Activated CD4-positive, CD25-positive, alpha-beta regulatory T cell (primary cell): ENCODE data around the gene BIVM.
"Not testable (repeated sequence)": the region's sequence is repeated elsewhere in the genome, so short reads cannot be mapped to it uniquely, and the experiment has no call there.

Experiments used
- DNase-seq, 4 experiments: peaks; one replicate each; lab custom pipeline; 2025; lab: John Stamatoyannopoulos, UW

Gene BIVM, protein sequence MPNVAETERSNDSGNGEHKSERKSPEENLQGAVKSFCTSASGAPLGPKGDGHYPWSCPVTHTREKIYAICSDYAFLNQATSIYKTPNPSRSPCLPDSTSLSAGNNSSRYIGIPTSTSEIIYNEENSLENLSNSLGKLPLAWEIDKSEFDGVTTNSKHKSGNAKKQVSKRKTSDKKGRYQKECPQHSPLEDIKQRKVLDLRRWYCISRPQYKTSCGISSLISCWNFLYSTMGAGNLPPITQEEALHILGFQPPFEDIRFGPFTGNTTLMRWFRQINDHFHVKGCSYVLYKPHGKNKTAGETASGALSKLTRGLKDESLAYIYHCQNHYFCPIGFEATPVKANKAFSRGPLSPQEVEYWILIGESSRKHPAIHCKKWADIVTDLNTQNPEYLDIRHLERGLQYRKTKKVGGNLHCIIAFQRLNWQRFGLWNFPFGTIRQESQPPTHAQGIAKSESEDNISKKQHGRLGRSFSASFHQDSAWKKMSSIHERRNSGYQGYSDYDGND

DNA sequence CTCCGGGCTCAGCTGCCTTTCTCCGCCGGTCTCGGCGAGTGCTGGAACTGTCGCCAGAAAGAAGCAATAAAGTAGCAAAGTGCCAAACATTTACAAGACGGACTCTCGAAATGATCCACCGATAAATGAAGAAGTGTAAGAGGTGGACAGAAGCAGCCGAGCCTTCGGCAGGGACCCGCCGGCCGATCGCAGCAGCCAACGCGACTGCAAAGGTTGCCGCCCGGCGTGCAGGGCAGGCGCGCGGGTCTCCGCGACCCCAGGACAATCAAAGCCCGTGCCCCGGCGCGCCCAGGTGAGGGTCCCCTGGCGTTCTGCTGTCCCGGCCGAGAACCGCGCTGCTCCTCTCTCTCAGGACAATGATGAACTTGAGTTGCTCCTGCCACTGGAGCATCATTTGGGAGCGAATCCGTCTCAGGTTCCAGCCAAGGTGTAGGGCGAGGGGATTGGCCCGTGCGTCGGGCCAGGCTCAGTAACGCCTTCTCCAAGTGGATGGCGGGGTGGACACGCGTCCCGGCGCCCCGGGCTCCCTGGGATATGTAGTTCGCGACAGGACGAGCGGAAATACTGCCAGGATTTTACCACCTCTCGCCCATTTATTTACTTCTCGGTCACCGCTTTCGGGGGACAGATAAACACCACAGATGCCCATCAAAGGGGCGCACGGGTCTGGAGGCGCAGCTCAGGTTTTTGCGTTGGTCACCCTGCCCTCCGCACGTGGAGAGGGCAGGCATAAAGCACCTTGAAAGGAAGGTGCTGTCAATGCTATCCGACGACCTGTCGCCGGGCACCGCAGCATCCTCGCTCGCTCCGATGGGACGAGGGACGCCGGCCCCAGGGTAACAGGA, at the start of gene BIVM, which contains the start of gene POGLUT2:
Gene BIVM (plus strand): TSS at position 539 of the 845 bp plus-strand sequence. CDS start 8,149 bp downstream, outside the sequence.
Gene POGLUT2 (minus strand): TSS at position 396 of the 845 bp plus-strand sequence. CDS start 306 bp downstream, at position 90.
- peak; percentile 7 to 44 (median 30) for DNase-seq

DNA sequence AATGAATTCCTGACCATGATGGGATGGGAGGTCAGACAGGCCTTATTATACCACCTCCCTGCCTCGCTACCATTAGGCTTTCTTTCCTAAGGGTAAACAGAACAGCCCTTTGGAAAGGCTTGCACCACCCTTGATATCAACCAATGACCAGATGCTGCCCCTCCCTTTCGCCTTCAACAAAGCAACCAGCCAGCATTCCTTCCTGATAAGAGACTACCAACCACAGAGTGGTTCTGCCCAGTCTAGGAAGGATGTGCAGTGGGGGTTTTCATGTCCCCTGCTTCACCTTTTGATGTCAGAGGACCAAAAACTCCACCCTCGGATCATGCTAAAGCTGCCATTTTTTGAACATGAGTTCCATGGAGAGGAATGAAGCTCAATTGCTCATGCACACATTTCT, 47.0 kb upstream of the BIVM start:
- no peak for DNase-seq

DNA sequence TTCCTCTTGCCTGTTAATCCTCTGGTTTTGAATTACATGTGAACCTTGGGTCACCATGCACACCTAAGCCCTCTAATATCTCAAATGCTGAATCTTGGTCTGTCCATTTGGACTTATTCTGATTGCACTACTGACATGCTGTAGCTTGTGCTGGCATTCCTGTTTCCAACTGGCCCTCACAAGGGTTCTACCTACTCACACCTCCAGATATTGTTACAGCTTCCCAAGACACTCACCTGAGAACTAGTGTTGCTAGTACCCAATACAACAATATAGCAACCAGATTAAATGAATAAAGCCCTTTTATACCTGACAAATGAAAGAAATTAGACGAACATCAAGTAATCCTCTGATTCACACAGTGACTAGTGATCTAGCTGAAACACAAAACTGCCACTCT, 41.9 kb upstream of the BIVM start:
- DNase-seq = no peak

DNA sequence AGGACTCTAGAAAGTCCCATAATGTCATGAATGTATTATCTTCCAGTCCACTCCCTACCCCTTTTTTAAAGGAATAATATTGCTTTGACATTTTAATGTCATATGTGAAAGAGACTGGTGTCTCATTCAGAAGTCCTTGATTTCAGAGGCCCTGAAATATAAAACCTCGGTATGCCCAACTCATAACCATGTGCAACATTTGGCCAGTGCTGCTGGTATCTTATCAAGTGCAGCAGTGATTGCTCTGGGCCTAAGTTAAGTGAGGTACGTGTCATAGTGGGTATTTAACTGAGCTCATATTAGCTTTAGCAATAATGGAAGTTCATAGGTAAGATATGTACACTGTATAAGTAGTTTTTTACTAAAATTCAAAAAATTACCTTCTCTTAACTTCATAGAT, 40.1 kb upstream of the BIVM start:
- DNase-seq = no peak

DNA sequence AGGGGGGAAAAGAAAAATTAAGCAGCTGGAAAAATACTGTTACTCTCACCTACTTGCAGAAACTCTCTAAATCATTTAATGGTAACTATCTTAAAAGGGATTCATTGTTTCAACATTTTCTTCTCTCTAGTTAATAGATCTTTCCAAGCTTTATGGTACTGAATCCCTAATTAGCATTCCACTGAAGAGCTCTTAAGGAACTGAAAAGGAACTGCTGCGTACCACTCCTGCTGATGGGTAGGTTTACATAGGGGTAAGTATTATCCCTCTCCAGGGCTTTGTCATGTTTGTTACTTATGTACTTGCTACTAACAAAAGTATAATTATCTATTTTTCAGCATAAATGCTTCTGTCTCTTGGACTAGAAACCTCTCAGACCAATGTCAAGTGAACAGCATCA, 37.8 kb upstream of the BIVM start:
- no peak for DNase-seq

DNA sequence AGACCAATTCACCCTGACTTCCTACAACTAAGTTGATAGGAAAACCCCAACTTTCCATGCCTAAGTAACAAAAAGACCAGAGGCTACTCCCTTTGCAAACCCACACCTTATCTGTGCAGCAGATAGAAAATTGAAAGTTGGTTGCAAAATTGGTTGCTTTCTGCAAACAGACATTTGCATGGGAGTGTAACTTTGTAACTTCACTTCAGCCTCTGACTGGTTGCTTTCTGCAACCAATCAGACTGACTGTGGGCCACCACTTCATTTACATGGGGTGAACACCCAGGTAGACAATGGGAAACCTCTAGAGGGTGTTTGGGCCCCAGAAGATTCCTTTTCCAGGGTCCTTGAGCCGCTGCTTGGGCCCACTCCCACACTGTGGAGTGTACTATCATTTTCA, 35.2 kb upstream of the BIVM start:
- no peak for DNase-seq

DNA sequence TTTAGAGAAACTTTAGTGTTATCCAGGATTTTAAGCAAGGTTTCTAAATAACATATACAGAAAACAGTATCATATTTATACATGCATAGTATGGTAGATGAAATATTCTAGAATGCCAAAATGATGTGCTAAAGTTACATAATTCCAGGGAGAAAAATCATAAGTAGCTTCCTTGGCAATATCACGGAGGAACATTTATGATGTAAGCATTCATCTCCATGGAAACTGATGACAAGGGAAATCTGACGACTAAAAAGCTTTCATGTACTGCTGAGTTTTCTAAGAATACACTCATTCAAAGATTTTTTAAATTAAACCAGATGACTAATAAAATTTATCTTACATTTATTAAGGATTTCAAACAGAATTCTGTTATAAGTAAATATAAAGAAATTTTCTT, 30.0 kb upstream of the BIVM start:
- DNase-seq = no peak

DNA sequence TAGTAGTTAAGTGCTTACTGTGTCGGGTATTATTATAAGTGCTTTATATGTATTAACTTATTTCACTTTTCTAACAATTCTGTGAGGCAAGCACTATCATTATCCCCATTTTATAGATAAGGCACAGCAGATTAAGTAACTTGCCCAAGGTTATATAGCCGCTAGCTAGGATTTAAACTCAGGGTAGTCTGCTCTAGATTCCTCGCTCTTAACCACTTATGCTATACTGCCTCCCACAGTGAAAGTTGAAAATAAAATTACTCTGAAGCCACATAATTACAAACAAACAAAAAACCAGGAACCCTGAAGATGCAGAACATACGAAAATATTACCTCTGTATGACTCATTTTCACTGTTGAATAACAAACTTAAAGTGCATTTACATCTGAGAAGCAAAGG, 29.2 kb upstream of the BIVM start:
- no peak for DNase-seq

DNA sequence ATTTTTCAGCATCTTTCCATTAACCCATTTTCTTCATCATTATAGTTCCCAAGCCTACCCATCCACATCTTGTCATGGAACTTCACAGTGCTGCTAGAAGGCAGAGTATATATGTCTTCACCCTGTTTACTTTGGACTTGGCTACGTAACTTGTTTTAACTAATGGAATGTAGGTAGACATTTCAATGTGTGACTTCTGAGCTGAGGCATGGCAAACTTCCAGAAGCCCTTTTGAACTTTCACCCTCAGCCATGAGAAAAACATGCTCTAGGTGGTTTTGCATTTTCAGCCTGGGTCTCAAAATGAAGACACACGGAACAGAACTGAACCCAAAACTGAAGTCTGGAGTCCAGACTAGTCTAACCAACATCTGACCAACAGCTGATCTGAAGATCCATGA, 28.5 kb upstream of the BIVM start:
- no peak for DNase-seq

DNA sequence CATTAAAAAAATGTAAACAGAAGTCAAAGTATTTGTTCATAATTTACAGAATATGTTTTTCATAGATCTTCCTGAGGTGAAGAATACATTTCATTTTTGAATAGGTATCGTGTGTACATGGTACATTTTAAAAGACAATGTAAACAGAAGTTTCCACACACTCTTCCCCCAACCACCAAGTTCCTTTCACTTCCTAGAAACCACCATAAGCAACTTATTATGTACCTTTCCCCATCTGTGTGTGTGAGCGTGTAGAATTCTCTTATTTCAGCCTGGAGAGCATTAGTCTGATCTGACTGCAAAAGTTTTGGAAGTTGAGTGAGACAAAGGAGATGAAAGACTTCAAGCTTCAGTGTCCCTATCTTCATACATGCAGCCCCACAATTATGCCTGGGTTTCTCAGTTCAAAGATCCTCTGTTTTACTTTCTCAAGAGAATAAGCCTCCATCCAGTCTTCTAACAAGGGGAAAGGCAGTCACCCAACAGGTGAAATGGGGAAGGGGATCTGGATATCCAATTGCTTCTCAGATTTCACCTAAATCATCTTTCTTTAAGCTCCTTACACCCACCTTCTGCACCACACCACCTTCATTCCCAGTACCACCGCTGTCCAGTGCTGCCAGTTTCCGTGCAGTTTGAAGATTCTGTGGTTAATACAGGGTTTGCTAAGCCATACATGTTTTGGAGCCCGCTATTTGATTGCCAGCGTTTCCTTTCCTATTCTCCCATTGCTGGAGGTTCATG, 27.4 kb upstream of the BIVM start:
- DNase-seq = no peak

DNA sequence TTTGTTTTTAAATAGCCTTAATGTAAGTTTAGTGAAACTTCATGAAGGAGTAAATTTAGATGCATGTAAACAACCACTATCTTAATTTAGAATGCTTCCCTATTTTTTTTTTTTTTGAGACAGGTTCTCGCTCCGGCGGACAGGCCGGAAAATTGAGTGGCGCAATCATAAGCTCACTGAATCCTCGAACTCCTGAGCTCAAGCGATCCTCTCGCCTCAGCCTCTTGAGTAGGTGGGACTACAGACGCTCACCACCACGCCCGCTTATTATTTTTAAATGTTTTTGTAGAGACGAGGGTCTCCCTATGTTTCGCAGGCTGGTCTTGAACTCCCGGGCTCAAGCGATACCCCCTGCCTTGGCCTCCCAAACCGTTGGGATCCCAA, 26.9 kb upstream of the BIVM start:
- DNase-seq = no peak

DNA sequence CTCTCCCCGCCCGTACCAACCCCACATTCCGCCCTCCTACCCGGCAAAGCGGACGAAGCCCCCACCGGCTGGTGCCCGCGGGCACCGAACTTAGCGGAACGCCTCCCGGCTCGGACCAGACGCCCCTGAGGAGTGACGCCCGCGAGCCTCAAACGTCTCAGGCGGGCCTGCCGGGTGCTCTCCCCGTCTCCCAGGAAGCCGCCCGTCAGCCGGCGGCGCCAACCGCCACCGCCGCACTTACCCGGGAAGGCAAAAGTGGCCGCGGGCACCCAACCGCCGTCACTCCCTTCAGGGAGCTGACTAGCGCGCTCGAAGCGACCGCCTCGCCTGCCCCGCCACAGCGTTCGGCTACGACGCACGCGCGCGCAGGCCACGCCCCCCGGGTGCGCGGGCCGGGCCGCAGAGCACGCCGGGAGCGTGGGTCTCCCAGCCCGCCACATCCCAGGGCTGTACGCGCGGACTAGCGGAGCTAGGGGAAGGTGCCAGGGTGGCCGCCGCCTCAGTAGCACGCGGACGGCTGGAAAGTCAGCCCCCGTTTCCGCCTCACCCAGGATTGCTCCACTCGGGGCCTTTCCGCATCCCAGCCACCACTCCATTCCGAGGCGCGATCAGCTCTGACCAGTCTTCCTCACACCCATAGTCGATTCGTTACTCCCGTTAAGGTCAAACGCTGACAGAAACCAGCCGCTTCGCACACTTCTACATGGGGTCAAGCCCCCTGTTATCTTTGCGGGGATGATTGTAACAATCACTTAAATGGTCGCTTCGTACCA, 25.3 kb upstream of the BIVM start, which contains the start of gene TEX30:
Gene TEX30 (minus strand): TSS at position 346 of the 773 bp plus-strand sequence. CDS start 3,760 bp downstream, outside the sequence.
- DNase-seq = peak; percentile 69 to 86 (median 76)

DNA sequence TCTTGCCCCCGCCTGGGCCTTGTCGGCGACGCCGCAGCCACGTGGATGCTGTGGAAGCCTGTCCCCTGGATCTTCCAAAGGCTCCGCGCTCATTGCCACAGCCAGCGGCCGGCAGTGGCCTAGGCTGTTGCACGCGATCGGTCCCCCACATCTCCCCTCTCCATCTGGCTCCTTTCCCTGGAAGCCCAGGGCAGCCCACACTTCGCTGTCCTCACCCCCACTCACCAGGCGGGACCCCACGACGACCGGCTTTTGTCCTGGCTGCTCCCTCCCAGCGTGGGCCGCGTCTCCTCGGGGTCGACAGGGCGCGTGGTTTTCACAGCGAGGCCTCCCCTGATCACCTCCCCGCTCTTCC, 24.7 kb upstream of the BIVM start:
- DNase-seq = peak in 3 of 4 experiments; percentile 2 to 13 (median 11)

DNA sequence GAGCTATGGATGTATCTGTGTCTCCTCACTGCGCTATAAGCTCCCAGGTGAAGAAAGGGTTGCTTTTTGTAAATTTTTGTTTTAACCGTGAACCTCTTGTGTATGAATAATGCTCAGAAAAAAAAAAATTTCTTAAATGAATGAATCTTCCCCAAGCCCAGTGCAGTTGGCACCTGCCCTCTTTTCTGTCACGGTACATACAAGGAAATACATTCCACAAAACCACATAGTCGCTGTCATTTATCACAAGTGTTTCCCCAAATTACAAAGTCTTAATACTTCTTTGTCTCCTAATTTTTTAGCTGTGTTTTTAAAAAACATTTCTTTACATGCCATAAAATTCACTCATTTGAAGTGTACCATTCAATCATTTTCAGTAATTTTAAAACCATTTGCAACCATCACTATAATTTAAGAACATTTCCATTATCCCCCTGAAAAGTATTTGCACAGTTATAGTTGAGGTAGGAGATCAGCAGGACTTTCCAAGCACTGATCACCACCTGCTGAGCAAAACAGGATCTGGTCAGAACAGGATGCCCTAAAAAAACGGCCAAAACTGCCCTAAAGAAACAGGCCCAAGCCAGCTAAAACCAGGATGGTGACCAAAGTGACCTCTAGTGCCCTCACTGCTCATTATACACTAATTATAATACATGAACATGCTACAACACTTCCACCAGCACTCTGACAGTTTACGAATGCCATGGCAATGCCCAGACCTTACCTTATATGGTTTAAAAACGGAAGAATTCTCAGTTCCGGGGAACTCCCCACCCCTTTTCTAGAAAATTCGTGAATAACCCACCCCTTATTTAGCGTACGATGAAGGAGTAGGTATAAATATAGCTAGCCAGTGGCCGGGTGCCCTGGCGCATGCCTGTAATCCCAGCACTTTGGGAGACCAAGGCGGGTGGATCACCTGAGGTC, 24.1 kb upstream of the BIVM start:
- DNase-seq = no peak

DNA sequence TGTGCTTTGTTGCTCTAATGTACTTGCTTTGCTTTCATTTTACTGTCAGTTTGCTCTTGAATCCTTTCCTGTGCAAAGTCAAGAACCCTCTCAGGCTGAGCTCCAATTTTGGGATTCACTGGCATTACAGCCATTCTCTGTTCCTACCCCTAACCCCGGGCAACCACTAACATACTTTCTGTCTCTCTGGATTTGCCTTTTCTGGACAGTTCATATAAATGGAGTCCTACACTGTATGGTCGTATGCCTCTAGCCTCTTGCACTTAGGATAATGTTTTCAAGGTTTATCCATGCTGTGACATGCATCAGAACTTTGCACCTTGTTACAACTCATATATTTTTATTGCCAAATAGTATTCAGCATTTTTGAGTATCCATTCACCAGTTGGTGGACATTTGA, 22.6 kb upstream of the BIVM start:
- DNase-seq = no peak

DNA sequence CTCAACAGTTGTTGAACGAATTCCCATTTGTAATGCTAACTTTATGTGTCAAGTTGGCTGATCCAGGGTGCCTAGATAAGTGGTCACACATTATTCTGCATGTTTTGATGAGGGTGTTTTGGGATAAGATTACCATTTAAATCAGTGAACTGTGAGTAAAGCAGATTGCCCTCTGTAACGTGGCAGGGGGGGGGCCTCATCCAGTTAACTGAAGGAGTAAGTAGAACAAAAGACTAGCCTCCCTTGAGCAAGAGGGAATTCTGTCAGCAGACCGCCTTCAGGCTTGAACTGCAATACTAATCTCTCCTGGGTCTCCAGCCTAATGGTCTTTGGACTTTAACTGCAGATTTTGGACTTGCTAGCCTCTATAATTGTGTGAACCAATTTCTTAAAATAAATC, 21.2 kb upstream of the BIVM start:
- no peak for DNase-seq

DNA sequence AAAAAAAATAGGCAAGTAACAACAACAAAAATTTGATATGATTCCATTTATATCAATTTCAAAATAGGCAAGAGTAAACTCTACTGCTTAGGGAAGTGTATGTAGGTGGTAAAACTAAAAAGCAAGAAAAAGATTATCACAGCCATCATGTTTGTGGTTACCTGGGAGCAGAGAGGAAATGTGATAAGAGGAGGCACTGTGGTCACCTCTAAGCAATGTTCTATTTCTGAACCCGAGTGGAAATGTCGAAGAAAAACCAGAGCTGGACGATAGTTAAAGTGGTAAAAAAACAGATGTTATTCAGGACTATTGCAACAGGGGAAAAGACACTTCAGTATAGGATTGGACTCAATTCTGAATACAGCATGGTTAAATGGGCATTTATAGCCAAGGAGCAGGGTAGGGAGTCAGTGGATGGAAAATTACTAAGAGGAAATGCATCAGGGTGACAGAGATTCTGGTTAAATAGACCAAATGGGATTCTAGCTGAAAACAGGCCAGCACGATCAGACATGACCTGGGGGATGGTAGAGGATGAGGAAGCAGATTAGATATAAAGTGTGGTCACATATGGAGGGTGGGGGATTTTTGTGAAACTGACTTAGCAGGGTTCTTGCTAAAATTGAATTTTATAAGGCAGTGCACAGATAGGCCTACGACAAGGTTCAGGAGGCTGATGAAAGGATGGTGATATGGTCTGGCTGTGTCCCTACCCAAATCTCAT, 19.3 kb upstream of the BIVM start:
- no peak for DNase-seq

DNA sequence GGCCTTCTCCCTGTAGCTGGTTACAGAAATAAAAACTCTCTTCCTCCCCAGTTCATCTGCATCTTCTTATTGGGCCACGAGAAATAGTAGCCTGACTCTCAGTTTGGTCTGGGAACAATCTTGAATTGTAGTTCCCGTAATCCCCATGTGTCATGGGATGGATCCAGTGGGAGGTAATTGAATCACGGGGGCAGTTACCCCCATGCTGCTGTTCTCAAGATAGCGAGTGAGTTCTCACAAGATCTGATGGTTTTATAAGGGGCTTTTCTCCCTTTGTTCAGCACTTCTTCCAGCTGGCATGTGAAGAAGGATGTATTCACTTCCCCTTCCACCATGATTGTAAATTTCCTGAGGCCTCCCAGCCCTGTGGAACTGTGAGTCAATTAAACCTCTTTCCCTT, 18.3 kb upstream of the BIVM start:
- not testable (repeated sequence) for DNase-seq

DNA sequence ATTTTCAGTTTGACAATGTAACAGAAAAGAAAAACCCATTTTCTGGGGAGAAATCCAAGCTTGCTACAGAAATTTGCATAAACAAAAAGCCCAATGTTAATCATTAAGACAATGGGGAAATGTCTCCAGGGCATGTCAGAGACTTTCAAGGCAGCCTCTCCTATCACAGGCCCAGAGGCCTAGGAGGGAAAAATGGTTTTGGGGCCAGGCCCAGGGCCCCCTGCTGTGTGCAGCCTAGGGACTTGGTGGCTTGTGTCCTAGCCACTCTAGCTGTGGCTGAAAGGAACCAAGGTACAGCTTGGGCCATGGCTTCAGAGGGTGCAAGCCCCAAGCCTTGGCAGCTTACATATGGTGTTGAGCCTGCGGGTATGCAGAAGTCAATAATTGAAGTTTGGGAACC, 17.3 kb upstream of the BIVM start:
- DNase-seq = no peak

DNA sequence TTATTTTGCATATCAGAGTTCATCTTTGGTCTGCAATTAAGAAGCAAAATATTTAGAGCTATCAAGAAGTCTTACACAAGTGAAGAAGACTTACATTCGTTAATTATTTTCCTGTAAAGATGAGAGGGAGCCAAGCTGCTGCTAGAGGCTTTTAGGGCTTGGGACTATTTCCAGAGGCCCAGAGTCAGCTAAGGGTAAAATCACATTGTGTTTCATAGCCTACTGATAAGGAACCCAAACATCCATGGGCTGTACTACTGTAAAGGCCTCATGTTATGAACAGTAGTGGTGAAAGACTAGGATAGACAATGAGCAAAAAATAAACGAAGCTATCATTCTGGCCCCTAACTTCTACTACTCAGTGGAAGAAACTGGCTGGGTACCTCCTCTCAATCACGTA, 14.4 kb upstream of the BIVM start:
- DNase-seq = no peak
